ENCODE results near the gene SUFU. TPM values are rescaled to one million over a fixed set of nuclear protein-coding genes. Genes with fewer than 3 reads are reported as not detected.

SUFU gene
- total and polyA plus RNA-seq, 7 donors = 1.2 to 10.5 (median 6.6) TPM

GRCh38 chr10:102639537-102639936 lies 135.8 kb downstream of the SUFU start:
- 27 to 58% methylated on average over 2 of the region's 2 CpGs for WGBS, 2 donors
- intact Hi-C loops (cut with DNase I) = no loop called here

GRCh38 chr10:102641402-102641801 lies 137.6 kb downstream of the SUFU start:
- H3K4me1 ChIP-seq = peaks cover 0 to 17% (median 10%) of the 10 kb centered on the region in 4 donors
- TF ChIP-seq CTCF (IDR thresholded peaks at IDR 0.05) = no peak
- H3K9me3 ChIP-seq = no peaks in the 10 kb centered on the region
- WGBS, 2 donors = 10 to 44% methylated on average over 7 of the region's 7 CpGs
- peak overlapping the region; percentile 92 to 100 (median 99) for H3K27ac ChIP-seq
- no peaks in the 10 kb centered on the region for H3K36me3 ChIP-seq
- no peaks in the 10 kb centered on the region for H3K27me3 ChIP-seq
- DNase-seq = no peak
- peak overlapping the region; percentile 57 to 97 (median 88) for H3K4me3 ChIP-seq
- intact Hi-C loops (cut with DNase I) = loop anchor here (10.0 kb wide), 1 partner anchor 247 kb away; the partner anchor contains the start of gene NFKB2

More at GRCh38 chr10:102639537-102639936, 135.8 kb downstream of the SUFU start:
- Histone ChIP-seq H3K27ac (no peak overlapping the region), H3K27me3 (no peaks in the 10 kb centered on the region), H3K9me3 (no peaks in the 10 kb centered on the region), H3K36me3 (no peaks in the 10 kb centered on the region), H3K4me3 (no peak overlapping the region), H3K4me1 (peaks cover 0 to 25% (median 17%) of the 10 kb centered on the region in 4 donors)
- DNase-seq = no peak
- no peak for TF ChIP-seq EP300 (IDR thresholded peaks at IDR 0.05)
- no peak for TF ChIP-seq CTCF (IDR thresholded peaks at IDR 0.05)
- TF ChIP-seq POLR2AphosphoS5 (IDR thresholded peaks at IDR 0.05) = no peak

GRCh38 chr10:102641880-102642735 lies 138.3 kb downstream of the SUFU start:
- intact Hi-C loops (cut with DNase I) = loop anchor here (10.0 kb wide), 1 partner anchor 247 kb away; the partner anchor contains the start of gene NFKB2
- DNase-seq = peak; percentile 100
- 1% methylated on average over 77 of the region's 77 CpGs for WGBS, 2 donors
- TF ChIP-seq POLR2AphosphoS5 (IDR thresholded peaks at IDR 0.05) = peak; percentile 92 to 98 (median 96)
- peak; percentile 92 to 93 for TF ChIP-seq POLR2A (IDR thresholded peaks at IDR 0.05)
- TF ChIP-seq CTCF (IDR thresholded peaks at IDR 0.05) = no peak
- TF ChIP-seq EP300 (IDR thresholded peaks at IDR 0.05) = peak in 2 of 4 donors; percentile 16
- Histone ChIP-seq H3K27me3 (no peaks in the 10 kb centered on the region), H3K9me3 (no peaks in the 10 kb centered on the region), H3K4me3 (peak overlapping the region; percentile 57 to 97 (median 88)), H3K27ac (peak overlapping the region; percentile 92 to 100 (median 99)), H3K4me1 (peaks cover 0 to 24% (median 17%) of the 10 kb centered on the region in 4 donors), H3K36me3 (no peaks in the 10 kb centered on the region)

GRCh38 chr10:102642736-102643335 lies 139.1 kb downstream of the SUFU start:
- Histone ChIP-seq H3K4me1 (peaks cover 0 to 31% (median 24%) of the 10 kb centered on the region in 4 donors), H3K27me3 (no peaks in the 10 kb centered on the region), H3K36me3 (no peaks in the 10 kb centered on the region), H3K27ac (peak overlapping the region; percentile 92 to 100 (median 99)), H3K9me3 (no peaks in the 10 kb centered on the region), H3K4me3 (peak overlapping the region; percentile 57 to 97 (median 88))
- WGBS, 2 donors = 1% methylated on average over 45 of the region's 45 CpGs
- DNase-seq = peak; percentile 86
- TF ChIP-seq EP300 (IDR thresholded peaks at IDR 0.05) (no peak), CTCF (IDR thresholded peaks at IDR 0.05) (no peak), POLR2AphosphoS5 (IDR thresholded peaks at IDR 0.05) (peak; percentile 57 to 82 (median 72)), POLR2A (IDR thresholded peaks at IDR 0.05) (peak; percentile 67 to 78)
- intact Hi-C loops (cut with DNase I) = loop anchor here (10.0 kb wide), 1 partner anchor 248 kb away; the partner anchor contains the start of gene NFKB2

All from sigmoid colon (tissue), 7 donors.